ENCODE results near the gene COTL1.

COTL1 gene

DNA sequence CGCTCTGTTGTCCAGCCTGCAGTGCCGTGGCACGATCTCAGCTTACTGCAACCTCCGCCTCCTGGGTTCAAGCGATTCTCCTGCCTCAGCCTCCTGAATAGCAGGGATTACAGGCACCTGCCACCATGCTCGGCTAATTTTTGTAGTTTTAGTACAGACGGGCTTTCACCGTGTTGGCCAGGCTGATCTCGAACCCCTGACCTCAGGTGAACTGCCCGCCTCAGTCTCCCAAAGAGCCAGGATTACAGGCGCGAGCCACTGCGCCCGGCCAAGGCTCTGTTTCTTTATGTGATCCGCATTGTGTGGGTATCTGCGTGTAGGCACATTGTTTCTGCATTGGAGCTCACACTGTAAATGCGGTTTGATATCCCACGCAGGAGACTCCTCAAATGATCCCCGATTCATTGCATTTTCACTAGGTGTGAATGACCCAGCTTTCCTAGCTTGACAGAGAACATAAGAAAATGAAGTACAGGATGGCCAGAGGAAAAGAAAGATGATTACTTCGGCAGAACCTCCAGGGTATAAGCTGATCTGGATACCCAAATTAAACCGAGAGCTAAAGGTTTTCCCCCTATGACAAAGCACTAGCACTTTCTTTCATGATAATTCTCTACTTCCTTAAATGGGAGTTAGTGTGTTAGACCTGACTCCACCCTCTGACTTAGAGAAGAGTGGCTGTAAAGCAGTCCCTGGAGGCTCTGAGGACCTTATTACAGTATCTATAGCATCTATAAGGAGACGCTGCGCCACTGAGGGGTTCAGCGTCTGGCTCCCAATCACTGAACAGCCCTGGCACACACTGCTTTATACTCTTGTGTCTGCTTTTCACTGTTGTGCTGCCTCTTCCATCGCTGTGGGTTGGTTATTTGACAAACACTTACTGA, 17.3 kb downstream of the COTL1 start:
- TF ChIP-seq SIN3A (IDR thresholded peaks at IDR 0.05; ENCODE audit: borderline replicate concordance, insufficient read depth, low read length) (no peak), POLR2AphosphoS5 (IDR thresholded peaks at IDR 0.05; ENCODE audit: low read depth, low read length) (no peak), TAF1 (IDR thresholded peaks at IDR 0.05; ENCODE audit: borderline replicate concordance, insufficient read depth, low read length) (no peak)
- TF ChIP-seq, protein P1, sequence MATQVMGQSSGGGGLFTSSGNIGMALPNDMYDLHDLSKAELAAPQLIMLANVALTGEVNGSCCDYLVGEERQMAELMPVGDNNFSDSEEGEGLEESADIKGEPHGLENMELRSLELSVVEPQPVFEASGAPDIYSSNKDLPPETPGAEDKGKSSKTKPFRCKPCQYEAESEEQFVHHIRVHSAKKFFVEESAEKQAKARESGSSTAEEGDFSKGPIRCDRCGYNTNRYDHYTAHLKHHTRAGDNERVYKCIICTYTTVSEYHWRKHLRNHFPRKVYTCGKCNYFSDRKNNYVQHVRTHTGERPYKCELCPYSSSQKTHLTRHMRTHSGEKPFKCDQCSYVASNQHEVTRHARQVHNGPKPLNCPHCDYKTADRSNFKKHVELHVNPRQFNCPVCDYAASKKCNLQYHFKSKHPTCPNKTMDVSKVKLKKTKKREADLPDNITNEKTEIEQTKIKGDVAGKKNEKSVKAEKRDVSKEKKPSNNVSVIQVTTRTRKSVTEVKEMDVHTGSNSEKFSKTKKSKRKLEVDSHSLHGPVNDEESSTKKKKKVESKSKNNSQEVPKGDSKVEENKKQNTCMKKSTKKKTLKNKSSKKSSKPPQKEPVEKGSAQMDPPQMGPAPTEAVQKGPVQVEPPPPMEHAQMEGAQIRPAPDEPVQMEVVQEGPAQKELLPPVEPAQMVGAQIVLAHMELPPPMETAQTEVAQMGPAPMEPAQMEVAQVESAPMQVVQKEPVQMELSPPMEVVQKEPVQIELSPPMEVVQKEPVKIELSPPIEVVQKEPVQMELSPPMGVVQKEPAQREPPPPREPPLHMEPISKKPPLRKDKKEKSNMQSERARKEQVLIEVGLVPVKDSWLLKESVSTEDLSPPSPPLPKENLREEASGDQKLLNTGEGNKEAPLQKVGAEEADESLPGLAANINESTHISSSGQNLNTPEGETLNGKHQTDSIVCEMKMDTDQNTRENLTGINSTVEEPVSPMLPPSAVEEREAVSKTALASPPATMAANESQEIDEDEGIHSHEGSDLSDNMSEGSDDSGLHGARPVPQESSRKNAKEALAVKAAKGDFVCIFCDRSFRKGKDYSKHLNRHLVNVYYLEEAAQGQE (IDR thresholded peaks at IDR 0.05; ENCODE audit: insufficient read depth in 1 of 2, low read depth in 2 of 2, low read length in 2 of 2): no peak

DNA sequence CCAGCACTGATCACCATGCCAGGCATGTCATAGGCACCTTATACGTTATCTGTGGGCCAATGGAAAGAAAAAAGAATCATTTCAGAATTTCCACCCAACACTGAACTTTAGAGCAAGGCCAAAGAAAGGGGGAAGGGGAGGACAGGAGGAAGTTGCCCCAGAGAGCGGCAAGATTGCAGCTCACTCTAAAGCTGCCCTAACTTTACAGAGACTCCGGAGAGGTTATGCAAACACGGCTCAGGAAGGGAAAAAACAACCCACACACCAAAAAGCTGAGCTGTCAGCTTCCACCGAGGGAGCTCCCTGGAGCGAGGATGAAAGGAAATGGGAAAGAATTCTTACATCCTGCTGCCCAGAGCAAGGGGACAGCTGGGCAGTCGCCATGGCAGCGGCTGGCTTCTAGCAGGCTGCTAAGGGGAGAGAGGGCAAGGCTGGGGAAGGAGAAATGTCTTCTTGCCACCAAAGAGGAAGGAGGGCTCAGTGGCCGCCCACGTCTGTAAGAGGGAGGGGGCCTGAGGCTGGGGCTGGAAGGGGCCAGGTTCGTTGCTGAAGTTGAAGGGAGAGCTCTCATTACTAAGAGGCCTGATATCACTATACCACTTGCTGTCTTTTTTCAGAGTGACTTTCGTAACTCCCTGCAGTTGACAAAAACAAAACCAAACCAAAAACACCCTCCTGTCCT, 18.2 kb downstream of the COTL1 start:
- TF ChIP-seq, protein P1 (IDR thresholded peaks at IDR 0.05; ENCODE audit: insufficient read depth in 1 of 2, low read depth in 2 of 2, low read length in 2 of 2): 0 out of 4 replicates have a peak, but pooled peaks of 1 of the 2 experiments have one; percentile 27
- TF ChIP-seq SIN3A (IDR thresholded peaks at IDR 0.05; ENCODE audit: borderline replicate concordance, insufficient read depth, low read length) (peak; percentile 87; the same call in 1 of the 2 replicates), FOXP2 (optimal IDR thresholded peaks at IDR 0.05; ENCODE audit: borderline replicate concordance, extremely low read depth, extremely low read length, insufficient read depth) (no peak)

DNA sequence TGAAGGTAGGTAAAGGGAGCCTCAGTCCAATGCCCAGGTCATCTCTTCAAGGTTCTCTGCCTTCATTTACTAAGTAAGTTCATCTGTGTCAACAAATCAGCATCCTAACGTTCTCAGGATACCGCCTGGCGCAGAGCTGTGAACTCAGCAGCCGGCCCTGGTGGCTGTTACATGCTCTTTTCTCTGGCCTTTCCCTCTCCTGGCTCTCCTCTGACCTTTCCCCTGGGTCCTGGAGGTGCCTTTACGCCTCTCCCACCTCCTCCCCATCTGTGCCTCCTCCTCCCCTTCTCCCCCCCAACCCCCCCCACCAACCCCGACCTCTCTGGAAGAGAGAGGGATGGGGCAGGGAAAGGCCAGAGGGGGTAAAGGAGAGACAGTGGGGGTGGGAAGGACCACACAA, 19.5 kb downstream of the COTL1 start:
- TF ChIP-seq TAF1 (IDR thresholded peaks at IDR 0.05; ENCODE audit: borderline replicate concordance, insufficient read depth, low read length) (no peak), SIN3A (IDR thresholded peaks at IDR 0.05; ENCODE audit: borderline replicate concordance, insufficient read depth, low read length) (no peak), POLR2AphosphoS5 (IDR thresholded peaks at IDR 0.05; ENCODE audit: low read depth, low read length) (no peak), FOXP2 (optimal IDR thresholded peaks at IDR 0.05; ENCODE audit: borderline replicate concordance, extremely low read depth, extremely low read length, insufficient read depth) (no peak)
- TF ChIP-seq, protein P1 (IDR thresholded peaks at IDR 0.05; ENCODE audit: insufficient read depth in 1 of 2, low read depth in 2 of 2, low read length in 2 of 2): no peak

DNA sequence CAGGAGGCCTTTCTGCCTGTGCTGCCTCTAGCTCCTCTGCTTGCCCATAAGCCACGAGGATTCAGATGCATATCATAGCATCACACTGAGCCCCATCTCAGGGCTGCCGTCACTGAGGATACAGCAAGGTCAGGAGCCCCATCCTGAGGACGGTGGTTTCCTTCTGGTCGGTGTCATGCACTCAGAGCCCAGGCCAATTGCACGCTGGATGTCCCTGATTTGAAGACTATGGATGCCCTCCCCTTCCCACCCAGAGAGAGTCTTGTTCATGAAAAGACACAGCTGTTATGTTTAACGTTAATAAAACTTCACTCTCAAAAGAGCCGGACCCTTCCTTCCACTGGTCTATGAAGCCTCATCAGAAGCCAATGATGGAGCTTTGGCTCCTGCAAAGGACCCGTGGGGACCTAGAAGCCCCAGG, 19.9 kb downstream of the COTL1 start:
- TF ChIP-seq SIN3A (IDR thresholded peaks at IDR 0.05; ENCODE audit: borderline replicate concordance, insufficient read depth, low read length): no peak
- TF ChIP-seq, protein P1 (IDR thresholded peaks at IDR 0.05; ENCODE audit: insufficient read depth in 1 of 2, low read depth in 2 of 2, low read length in 2 of 2): no peak
- TF ChIP-seq TAF1 (IDR thresholded peaks at IDR 0.05; ENCODE audit: borderline replicate concordance, insufficient read depth, low read length): no peak
- no peak for TF ChIP-seq FOXP2 (optimal IDR thresholded peaks at IDR 0.05; ENCODE audit: borderline replicate concordance, extremely low read depth, extremely low read length, insufficient read depth)
- TF ChIP-seq POLR2AphosphoS5 (IDR thresholded peaks at IDR 0.05; ENCODE audit: low read depth, low read length): no peak
